Measurements from ENCODE around the gene BIN2.
"Not testable (repeated sequence)": the region's sequence is repeated elsewhere in the genome, so short reads cannot be mapped to it uniquely, and the experiment has no call there.

Gene BIN2

DNA sequence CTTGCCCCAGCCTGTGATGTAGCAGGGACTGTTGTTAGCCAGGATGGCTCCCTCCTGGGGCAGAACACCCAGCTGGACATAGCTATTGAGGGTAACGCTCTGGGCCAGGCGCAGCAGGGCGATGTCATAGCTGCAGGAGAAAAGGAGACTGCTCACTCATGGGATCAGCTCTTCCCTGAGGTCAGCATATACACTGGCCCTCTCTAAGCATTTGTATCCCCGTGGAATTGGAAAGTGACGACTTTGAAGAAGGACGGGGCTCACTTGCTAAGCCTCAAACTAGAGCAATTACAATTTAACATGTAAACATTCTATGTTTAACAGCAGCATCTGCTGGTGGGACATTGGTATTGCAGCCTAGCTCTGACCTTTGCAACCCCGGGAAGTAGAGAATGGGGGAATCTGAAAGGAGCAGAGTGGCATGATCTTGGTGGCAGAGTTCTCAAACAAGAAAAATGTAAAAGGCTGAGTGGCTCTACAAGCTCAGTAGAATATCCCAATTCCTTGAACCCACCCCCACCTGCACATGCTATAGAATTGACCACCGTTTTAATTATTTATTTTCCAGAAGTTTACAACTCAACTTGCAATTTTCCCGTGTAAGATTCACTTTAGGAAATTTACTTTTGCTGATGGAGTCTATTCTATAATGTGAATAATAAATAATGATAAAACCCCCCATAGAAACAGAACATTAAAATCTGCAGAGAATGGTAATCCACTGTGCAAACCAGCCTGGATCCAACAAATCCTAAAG, 17.5 kb upstream of the BIN2 start:
- Mint-ChIP-seq H3K4me1 (peaks cover 7% of the 10 kb centered on the region), H3K27ac (ENCODE audit: low read depth) (peak overlapping the region; percentile 48), H3K36me3 (ENCODE audit: insufficient read depth) (no peaks in the 10 kb centered on the region), H3K4me3 (peak overlapping the region; percentile 29), H3K27me3 (no peaks in the 10 kb centered on the region), H3K9me3 (no peaks in the 10 kb centered on the region)
- DNase-seq (ENCODE audit: low spot score in 2 of 2) (peak; percentile 59 to 63), ATAC-seq (replicated peaks; ENCODE audit: extremely low read depth, poor library complexity, severe bottlenecking) (peak; percentile 56)

DNA sequence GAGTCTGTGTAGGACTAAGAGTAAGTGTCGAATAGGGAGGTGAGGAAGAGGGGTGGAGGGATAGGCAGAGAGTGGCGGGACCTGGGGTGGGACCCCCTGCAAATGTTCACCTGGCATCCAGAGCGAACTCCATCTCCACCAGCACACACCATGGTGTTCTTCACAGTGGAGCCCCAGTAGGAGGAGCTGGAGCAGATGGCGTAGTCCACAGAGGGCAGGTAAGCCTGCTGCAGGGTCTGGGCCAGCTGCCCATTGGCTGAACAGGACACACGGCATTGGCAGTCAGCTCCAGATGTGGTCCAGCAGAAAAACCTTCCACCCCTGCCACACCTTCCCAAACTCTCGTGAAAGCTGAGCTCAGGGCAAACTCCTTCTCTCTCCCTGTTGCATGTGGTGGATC, 15.8 kb upstream of the BIN2 start:
- Mint-ChIP-seq H3K4me3 (no peak overlapping the region), H3K4me1 (peaks cover 7% of the 10 kb centered on the region), H3K27me3 (no peaks in the 10 kb centered on the region), H3K27ac (ENCODE audit: low read depth) (no peak overlapping the region), H3K9me3 (no peaks in the 10 kb centered on the region), H3K36me3 (ENCODE audit: insufficient read depth) (no peaks in the 10 kb centered on the region)
- DNase-seq (ENCODE audit: low spot score in 2 of 2) (no peak), ATAC-seq (replicated peaks; ENCODE audit: extremely low read depth, poor library complexity, severe bottlenecking) (no peak)

DNA sequence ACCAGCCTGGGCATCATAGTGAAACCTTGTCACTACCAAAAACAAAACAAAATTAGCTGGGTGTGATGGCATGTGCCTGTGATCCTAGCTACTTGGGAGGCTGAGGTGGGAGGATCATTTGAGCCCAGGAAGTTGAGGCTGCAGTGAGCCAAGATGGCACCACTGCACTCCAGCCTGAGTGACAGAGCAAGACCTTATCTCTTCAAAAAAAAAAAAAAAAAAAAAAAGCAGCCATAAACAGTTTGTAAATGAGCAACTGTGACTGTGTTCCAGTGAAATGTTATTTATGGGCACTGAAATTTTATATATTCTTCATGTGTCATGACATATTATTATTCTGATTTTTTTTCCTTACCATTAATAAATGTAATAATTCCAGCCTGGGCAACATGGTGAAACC, 13.4 kb upstream of the BIN2 start:
- not testable (repeated sequence) for ATAC-seq (replicated peaks; ENCODE audit: extremely low read depth, poor library complexity, severe bottlenecking); H3K36me3 Mint-ChIP-seq (ENCODE audit: insufficient read depth); H3K27ac Mint-ChIP-seq (ENCODE audit: low read depth)

DNA sequence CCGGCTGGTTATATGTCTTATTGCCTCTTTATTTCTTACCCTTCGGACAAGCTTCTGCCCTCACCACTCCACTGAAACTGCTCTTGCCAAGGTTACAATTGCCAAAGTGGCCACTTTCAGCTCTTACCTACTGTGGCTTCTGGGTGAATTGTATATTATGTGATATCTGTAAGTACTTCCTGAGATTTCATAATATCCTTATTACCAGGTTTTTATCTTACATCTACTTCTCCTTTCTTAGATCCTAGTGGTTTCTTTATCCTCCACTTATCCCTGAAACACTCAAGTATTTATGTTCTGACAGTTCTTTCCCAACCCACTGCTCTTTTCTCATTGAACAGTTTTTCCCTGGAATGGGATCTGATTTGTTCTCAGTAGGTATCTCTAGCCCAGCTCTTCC, 12.0 kb upstream of the BIN2 start:
- no peak for ATAC-seq (replicated peaks; ENCODE audit: extremely low read depth, poor library complexity, severe bottlenecking)
- Mint-ChIP-seq H3K27ac (ENCODE audit: low read depth) (no peak overlapping the region), H3K27me3 (no peaks in the 10 kb centered on the region), H3K9me3 (no peaks in the 10 kb centered on the region), H3K4me3 (no peak overlapping the region), H3K4me1 (no peaks in the 10 kb centered on the region), H3K36me3 (ENCODE audit: insufficient read depth) (no peaks in the 10 kb centered on the region)
- no peak for DNase-seq (ENCODE audit: low spot score in 2 of 2)

More for the DNA sequence above, 13.4 kb upstream of the BIN2 start:
- H3K27me3 Mint-ChIP-seq; H3K4me3 Mint-ChIP-seq; DNase-seq (ENCODE audit: low spot score in 2 of 2); H3K9me3 Mint-ChIP-seq; H3K4me1 Mint-ChIP-seq: not testable (repeated sequence)

DNA sequence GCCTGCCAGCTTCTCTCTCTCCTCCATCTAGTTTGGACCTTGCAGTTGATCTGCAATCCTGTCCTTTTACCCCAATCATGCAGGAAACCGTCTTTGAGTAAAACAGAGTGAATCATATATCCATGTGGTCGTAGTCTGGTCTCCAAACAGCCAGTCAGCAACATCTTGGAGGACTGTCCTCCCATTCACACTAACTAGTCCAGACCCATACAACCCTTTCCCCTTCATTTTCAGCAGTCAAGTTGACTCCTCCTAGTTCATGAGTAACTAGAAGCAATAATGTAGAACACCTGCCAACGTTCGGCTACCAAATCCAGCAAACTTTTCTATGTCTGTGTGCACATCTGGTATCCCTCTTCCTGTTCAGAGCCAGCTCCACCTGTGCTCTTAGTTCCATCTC, 10.8 kb upstream of the BIN2 start:
- Mint-ChIP-seq H3K36me3 (ENCODE audit: insufficient read depth) (no peaks in the 10 kb centered on the region), H3K4me3 (no peak overlapping the region), H3K27me3 (no peaks in the 10 kb centered on the region), H3K9me3 (no peaks in the 10 kb centered on the region), H3K27ac (ENCODE audit: low read depth) (no peak overlapping the region), H3K4me1 (peaks cover 5% of the 10 kb centered on the region)
- DNase-seq (ENCODE audit: low spot score in 2 of 2) (no peak), ATAC-seq (replicated peaks; ENCODE audit: extremely low read depth, poor library complexity, severe bottlenecking) (no peak)

DNA sequence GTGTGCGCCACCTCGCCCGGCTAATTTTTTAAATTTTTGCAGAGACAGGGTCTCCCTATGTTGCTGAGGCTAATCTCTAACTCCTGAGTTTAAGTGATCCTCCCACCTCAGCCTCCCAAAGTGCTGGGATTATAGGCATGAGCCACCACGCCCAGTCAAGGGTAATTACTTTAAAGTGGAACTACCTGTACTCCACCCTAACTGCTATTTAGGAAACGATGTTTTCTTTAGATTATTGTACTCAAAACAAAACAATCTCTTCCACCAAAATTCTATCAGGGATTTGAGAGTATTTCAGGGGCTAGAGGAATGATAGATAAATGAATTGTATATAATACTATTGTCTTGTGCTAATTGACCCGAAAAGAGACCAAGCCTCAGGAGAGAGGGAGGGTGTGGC, 9.6 kb upstream of the BIN2 start:
- peaks cover 17% of the 10 kb centered on the region for H3K4me1 Mint-ChIP-seq
- H3K4me3 Mint-ChIP-seq = no peak overlapping the region
- no peaks in the 10 kb centered on the region for H3K27me3 Mint-ChIP-seq
- H3K36me3 Mint-ChIP-seq (ENCODE audit: insufficient read depth) = no peaks in the 10 kb centered on the region
- no peak for ATAC-seq (replicated peaks; ENCODE audit: extremely low read depth, poor library complexity, severe bottlenecking)
- DNase-seq (ENCODE audit: low spot score in 2 of 2) = no peak
- no peaks in the 10 kb centered on the region for H3K9me3 Mint-ChIP-seq
- H3K27ac Mint-ChIP-seq (ENCODE audit: low read depth) = peak overlapping the region; percentile 25

DNA sequence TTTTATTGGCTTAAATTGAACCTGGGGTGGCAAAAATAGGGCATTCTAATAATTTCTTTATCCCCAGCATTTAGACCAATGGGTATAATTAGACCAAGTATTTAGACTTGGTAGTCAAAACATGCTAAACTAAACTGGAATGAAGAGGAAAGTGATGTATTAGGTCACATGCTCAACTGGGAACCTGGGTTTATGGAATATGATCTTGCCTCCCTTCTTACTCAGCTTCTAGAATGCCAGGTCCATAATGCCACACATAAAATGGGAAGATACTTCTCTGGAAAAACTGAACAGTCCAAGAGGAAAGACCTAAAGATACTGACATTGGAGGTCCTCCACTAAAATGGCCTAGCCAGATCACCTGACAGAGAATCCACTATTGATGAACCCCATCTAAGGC, 6.2 kb upstream of the BIN2 start:
- DNase-seq (ENCODE audit: low spot score in 2 of 2) (no peak), ATAC-seq (replicated peaks; ENCODE audit: extremely low read depth, poor library complexity, severe bottlenecking) (no peak)
- peak overlapping the region; percentile 41 for H3K27ac Mint-ChIP-seq (ENCODE audit: low read depth)
- H3K4me3 Mint-ChIP-seq = peak overlapping the region; percentile 45
- H3K27me3 Mint-ChIP-seq = no peaks in the 10 kb centered on the region
- peaks cover 2% of the 10 kb centered on the region for H3K36me3 Mint-ChIP-seq (ENCODE audit: insufficient read depth)
- no peaks in the 10 kb centered on the region for H3K9me3 Mint-ChIP-seq
- peaks cover 41% of the 10 kb centered on the region for H3K4me1 Mint-ChIP-seq

DNA sequence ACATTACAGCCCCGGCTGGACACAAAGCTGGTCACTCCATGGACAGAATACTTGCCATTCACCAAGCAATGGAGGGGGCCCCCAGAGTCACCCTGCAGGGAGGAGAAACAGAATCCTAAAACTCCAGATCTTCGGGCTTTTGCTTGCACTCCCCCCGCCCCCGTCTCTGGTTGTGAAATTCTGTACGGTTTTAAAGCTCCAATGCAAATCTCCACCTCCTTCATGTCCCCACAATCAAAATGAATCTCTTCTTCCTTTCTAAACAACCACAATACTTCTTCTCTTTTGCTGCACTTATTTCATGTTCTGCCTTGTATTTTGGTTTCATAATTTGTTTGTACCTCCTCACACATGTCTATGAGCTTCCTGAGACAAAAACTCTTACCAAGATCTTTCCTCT, 5.8 kb upstream of the BIN2 start:
- Mint-ChIP-seq H3K36me3 (ENCODE audit: insufficient read depth) (peaks cover 4% of the 10 kb centered on the region), H3K4me1 (peaks cover 46% of the 10 kb centered on the region), H3K4me3 (peak overlapping the region; percentile 45), H3K27ac (ENCODE audit: low read depth) (peak overlapping the region; percentile 41), H3K9me3 (no peaks in the 10 kb centered on the region), H3K27me3 (no peaks in the 10 kb centered on the region)
- ATAC-seq (replicated peaks; ENCODE audit: extremely low read depth, poor library complexity, severe bottlenecking) (peak; percentile 28), DNase-seq (ENCODE audit: low spot score in 2 of 2) (no peak)

DNA sequence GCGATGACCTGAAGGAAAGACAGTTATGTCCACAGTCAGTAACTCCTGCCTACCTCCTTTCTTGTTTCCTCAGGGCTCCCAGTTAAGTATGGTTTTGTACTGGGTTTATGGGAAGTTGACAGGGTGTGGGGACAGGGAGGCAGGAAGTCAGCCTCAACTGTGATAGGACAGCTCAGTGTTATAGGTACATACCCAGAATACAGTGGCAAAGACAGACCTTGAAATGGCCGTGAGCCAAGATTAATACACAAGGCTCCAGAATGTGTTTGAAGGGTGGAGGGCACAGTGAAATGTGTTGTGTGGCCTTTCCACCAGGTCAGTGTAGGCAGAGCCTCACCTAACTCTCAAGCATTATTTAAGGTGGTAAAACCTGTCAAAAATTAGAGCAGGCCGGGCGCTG, 4.6 kb upstream of the BIN2 start:
- peak overlapping the region; percentile 45 for H3K4me3 Mint-ChIP-seq
- ATAC-seq (replicated peaks; ENCODE audit: extremely low read depth, poor library complexity, severe bottlenecking) (no peak), DNase-seq (ENCODE audit: low spot score in 2 of 2) (no peak)
- H3K4me1 Mint-ChIP-seq = peaks cover 51% of the 10 kb centered on the region
- H3K27ac Mint-ChIP-seq (ENCODE audit: low read depth) = no peak overlapping the region
- peaks cover 8% of the 10 kb centered on the region for H3K36me3 Mint-ChIP-seq (ENCODE audit: insufficient read depth)
- H3K9me3 Mint-ChIP-seq = no peaks in the 10 kb centered on the region
- H3K27me3 Mint-ChIP-seq = no peaks in the 10 kb centered on the region

DNA sequence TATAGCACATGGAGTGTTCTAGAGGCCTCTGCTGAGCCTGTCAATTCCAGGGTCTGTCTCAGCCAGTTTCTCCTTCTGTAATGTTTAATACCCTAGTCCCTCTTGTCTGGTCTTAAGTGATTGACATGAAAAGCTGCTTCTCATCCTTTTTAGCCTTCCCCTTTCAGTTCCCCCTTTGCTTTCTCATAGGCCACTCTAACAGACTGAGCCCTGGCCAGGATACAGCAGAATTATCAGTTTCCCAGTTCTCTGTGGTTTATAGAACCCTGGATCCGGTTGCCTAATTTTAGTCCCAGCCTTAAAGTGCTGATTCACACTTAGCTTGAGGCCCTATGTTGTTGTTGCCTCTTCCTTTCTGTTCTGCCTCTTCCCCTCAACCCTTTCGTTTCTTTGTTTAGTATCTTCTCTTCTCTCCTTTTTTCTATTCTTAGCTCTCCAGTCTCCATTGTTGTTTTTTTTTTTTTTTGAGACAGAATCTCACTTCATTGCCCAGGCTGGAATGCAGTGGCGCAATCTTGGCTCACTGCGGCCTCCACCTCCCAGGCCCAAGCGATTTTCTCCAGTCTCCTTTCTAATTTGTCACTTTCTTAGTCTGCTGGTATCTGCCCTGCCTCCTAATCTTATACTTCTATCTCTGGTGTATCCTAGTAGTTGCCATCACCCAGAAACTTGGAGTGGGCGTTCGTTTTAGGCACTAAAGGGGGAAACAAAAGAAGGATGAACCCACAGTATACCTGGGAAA, 2.9 kb upstream of the BIN2 start:
- Mint-ChIP-seq H3K4me3 (peak overlapping the region; percentile 43), H3K9me3 (no peaks in the 10 kb centered on the region), H3K4me1 (peaks cover 66% of the 10 kb centered on the region), H3K27ac (ENCODE audit: low read depth) (peak overlapping the region; percentile 96), H3K27me3 (no peaks in the 10 kb centered on the region), H3K36me3 (ENCODE audit: insufficient read depth) (peaks cover 21% of the 10 kb centered on the region)
- ATAC-seq (replicated peaks; ENCODE audit: extremely low read depth, poor library complexity, severe bottlenecking) (no peak), DNase-seq (ENCODE audit: low spot score in 2 of 2) (no peak)

DNA sequence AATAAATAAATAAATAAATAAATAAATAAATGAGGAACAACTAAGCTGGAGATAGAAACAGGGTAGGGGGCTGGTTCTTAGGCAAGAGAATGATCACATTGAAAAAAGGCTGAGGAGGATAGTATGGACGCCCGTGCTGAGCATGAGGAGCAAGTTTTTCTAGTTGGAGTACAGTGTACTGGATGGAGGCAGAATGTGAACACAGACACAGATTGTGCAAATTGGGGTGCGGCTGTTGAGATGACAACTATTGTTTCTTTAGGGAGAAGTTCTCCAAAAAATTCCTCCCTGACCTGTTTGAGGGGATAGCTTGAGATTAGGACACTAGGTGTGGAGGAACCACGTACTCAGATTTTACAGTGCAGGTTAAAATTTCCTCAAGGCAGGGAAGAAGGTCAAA, 979 bp upstream of the BIN2 start:
- Mint-ChIP-seq H3K9me3 (no peaks in the 10 kb centered on the region), H3K4me1 (peaks cover 83% of the 10 kb centered on the region), H3K4me3 (peak overlapping the region; percentile 95), H3K36me3 (ENCODE audit: insufficient read depth) (peaks cover 30% of the 10 kb centered on the region), H3K27me3 (no peaks in the 10 kb centered on the region), H3K27ac (ENCODE audit: low read depth) (peak overlapping the region; percentile 96)
- DNase-seq (ENCODE audit: low spot score in 2 of 2) (no peak), ATAC-seq (replicated peaks; ENCODE audit: extremely low read depth, poor library complexity, severe bottlenecking) (no peak)

DNA sequence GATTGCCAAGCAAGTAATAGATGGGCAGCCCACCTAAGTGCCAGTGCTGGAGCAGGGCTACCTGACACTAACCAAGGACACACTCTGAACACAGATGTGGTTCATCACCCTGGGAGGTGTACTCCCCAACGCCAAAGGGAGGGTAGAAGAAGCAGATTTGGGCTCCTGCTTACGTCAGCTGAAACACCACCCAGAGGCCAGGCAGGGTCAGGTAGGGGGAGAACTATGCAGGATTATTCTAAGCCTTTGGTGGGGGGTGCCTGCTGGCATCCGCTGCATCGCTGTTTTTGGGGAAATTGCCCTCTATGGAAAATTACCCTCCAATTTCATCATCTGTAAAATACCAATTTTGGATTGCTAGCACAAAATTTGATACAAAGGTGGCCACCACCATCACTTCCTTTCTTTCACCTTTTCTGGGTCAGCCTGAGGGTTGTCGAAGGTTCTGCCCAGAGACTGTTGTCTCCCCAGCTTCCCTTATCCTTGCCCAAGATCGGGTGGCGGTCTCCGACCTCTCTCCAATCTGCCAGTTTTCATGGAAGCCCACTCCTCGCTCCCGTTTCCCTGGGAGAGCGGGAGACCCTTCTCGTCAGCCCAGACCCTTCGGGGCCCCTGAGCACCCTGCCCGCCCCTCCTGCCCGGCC, 535 bp downstream of the BIN2 start:
- peak overlapping the region; percentile 95 for H3K4me3 Mint-ChIP-seq

DNA sequence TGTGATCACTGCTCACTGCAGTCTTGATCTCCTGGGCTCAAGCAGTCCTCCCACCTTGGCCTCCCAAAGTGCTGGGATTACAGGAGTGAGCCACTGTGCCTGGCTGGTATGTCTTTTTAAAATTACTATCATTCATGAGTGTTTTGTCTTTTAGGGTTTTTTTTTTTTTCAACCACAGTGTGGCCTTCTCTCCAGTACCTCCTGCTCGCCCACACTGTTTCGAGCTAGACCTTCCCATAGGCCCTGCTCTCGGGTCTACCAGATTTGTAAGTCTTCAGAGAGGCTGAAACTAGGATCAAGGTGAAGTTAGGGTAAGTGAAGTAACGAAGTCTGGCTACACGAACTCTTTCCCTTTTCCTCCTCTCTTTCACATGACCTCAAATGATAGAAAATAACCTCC, 1.5 kb downstream of the BIN2 start:
- no peak for DNase-seq (ENCODE audit: low spot score in 2 of 2)
- no peaks in the 10 kb centered on the region for H3K9me3 Mint-ChIP-seq
- peak overlapping the region; percentile 96 for H3K27ac Mint-ChIP-seq (ENCODE audit: low read depth)
- ATAC-seq (replicated peaks; ENCODE audit: extremely low read depth, poor library complexity, severe bottlenecking) = no peak
- peak overlapping the region; percentile 95 for H3K4me3 Mint-ChIP-seq
- H3K36me3 Mint-ChIP-seq (ENCODE audit: insufficient read depth) = peaks cover 38% of the 10 kb centered on the region
- no peaks in the 10 kb centered on the region for H3K27me3 Mint-ChIP-seq
- peaks cover 88% of the 10 kb centered on the region for H3K4me1 Mint-ChIP-seq

More for the DNA sequence above, 535 bp downstream of the BIN2 start:
- H3K4me1 Mint-ChIP-seq = peaks cover 83% of the 10 kb centered on the region
- no peaks in the 10 kb centered on the region for H3K27me3 Mint-ChIP-seq
- H3K9me3 Mint-ChIP-seq = no peaks in the 10 kb centered on the region
- peak overlapping the region; percentile 96 for H3K27ac Mint-ChIP-seq (ENCODE audit: low read depth)
- ATAC-seq (replicated peaks; ENCODE audit: extremely low read depth, poor library complexity, severe bottlenecking) (peak; percentile 67), DNase-seq (ENCODE audit: low spot score in 2 of 2) (peak; percentile 40 to 53)
- H3K36me3 Mint-ChIP-seq (ENCODE audit: insufficient read depth) = peaks cover 36% of the 10 kb centered on the region
